ENCODE measurements around the gene SVEP1. TPM values are rescaled to one million over a fixed set of nuclear protein-coding genes. Genes with fewer than 3 reads are reported as not detected.

The SVEP1 gene
- 0.26 and 1.3 TPM in 2 replicates for total RNA-seq

GRCh38 chr9:110579034-110579861, at the start of gene SVEP1:
SVEP1 (minus strand) TSS chr9:110579741; CDS start chr9:110579543, 198 bp downstream.
- TF ChIP-seq, protein P1, sequence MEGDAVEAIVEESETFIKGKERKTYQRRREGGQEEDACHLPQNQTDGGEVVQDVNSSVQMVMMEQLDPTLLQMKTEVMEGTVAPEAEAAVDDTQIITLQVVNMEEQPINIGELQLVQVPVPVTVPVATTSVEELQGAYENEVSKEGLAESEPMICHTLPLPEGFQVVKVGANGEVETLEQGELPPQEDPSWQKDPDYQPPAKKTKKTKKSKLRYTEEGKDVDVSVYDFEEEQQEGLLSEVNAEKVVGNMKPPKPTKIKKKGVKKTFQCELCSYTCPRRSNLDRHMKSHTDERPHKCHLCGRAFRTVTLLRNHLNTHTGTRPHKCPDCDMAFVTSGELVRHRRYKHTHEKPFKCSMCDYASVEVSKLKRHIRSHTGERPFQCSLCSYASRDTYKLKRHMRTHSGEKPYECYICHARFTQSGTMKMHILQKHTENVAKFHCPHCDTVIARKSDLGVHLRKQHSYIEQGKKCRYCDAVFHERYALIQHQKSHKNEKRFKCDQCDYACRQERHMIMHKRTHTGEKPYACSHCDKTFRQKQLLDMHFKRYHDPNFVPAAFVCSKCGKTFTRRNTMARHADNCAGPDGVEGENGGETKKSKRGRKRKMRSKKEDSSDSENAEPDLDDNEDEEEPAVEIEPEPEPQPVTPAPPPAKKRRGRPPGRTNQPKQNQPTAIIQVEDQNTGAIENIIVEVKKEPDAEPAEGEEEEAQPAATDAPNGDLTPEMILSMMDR (IDR thresholded peaks at IDR 0.05; ENCODE audit: insufficient read depth, low read length, severe bottlenecking), result no peak
- no peaks in the 10 kb centered on the region for H3K36me3 ChIP-seq (ENCODE audit: control insufficient read depth, insufficient read depth, low read length)
- DNase-seq (ENCODE audit: low read depth), result peak; percentile 51
- peak within 1 kb of the TSS; percentile 44 for H3K4me3 ChIP-seq (ENCODE audit: low read depth, low read length)
- FAIRE-seq, result no peak
- H3K27me3 ChIP-seq (ENCODE audit: control insufficient read depth, insufficient read depth, low read length), result peaks cover 8% of the 10 kb centered on the region

- TF ChIP-seq, protein P1 (IDR thresholded peaks at IDR 0.05; ENCODE audit: insufficient read depth, low read length, severe bottlenecking), result no peak
- Histone ChIP-seq H3K36me3 (ENCODE audit: control insufficient read depth, insufficient read depth, low read length) (no peaks in the 10 kb centered on the region), H3K27me3 (ENCODE audit: control insufficient read depth, insufficient read depth, low read length) (no peaks in the 10 kb centered on the region), H3K4me3 (ENCODE audit: low read depth, low read length) (no peak overlapping the region)
- FAIRE-seq, result no peak
- DNase-seq (ENCODE audit: low read depth), result peak; percentile 40
Observed at GRCh38 chr9:110626101-110626829, 46.7 kb upstream of the SVEP1 start.

DNA sequence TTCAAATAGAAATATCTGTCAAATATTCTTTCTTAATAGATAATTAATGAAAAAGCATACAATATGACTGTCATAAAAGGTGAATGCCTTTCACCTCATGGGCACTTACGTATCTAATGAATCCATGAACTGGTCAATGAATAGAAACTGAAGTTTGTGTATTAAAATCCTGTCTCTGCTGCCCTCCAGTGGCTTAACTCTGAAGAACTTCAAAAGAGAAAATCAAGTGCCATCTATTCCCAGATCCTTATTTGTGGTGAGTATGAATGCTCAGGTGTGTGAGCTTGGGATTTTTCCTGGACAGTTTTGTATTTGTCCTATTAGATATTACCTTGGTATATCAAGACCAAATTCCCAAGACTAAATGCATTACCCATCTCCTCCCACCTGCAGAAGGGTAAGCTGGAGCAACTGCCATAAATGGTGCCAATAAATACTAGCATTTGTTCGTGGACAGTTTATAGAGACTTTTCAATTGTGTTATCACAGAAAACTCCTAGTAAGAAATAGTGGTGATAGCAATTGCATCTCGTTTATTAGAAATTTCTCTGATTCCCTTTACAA, 44.0 kb upstream of the SVEP1 start:
- DNase-seq (ENCODE audit: low read depth), result peak; percentile 68
- TF ChIP-seq, protein P1 (IDR thresholded peaks at IDR 0.05; ENCODE audit: insufficient read depth, low read length, severe bottlenecking), result peak; percentile 48
- no peak for FAIRE-seq

GRCh38 chr9:110622368-110622767, 42.8 kb upstream of the SVEP1 start:
- no peak overlapping the region for H3K4me3 ChIP-seq (ENCODE audit: low read depth, low read length)
- no peaks in the 10 kb centered on the region for H3K27me3 ChIP-seq (ENCODE audit: control insufficient read depth, insufficient read depth, low read length)
- H3K36me3 ChIP-seq (ENCODE audit: control insufficient read depth, insufficient read depth, low read length), result no peaks in the 10 kb centered on the region
- DNase-seq (ENCODE audit: low read depth) (no peak), FAIRE-seq (no peak)
- TF ChIP-seq, protein P1 (IDR thresholded peaks at IDR 0.05; ENCODE audit: insufficient read depth, low read length, severe bottlenecking), result no peak

More for the DNA sequence above, 44.0 kb upstream of the SVEP1 start:
- Histone ChIP-seq H3K36me3 (ENCODE audit: control insufficient read depth, insufficient read depth, low read length) (no peaks in the 10 kb centered on the region), H3K4me3 (ENCODE audit: low read depth, low read length) (no peak overlapping the region), H3K27me3 (ENCODE audit: control insufficient read depth, insufficient read depth, low read length) (no peaks in the 10 kb centered on the region)

GRCh38 chr9:110620726-110621125, 41.2 kb upstream of the SVEP1 start:
- Histone ChIP-seq H3K27me3 (ENCODE audit: control insufficient read depth, insufficient read depth, low read length) (no peaks in the 10 kb centered on the region), H3K36me3 (ENCODE audit: control insufficient read depth, insufficient read depth, low read length) (no peaks in the 10 kb centered on the region), H3K4me3 (ENCODE audit: low read depth, low read length) (no peak overlapping the region)
- FAIRE-seq (no peak), DNase-seq (ENCODE audit: low read depth) (no peak)
- TF ChIP-seq, protein P1 (IDR thresholded peaks at IDR 0.05; ENCODE audit: insufficient read depth, low read length, severe bottlenecking), result no peak

Measured in bronchial epithelial cell (primary cell).